HG02588 (cell line): ENCODE measurements around the gene FRMD1.

Source experiments
- ATAC-seq: cut with Tn5 transposase; IDR thresholded peaks from one replicate; pipeline ENCODE4 v1.9.1; 2021; ENCODE audit warnings: mild to moderate bottlenecking, moderate library complexity; ENCODE audit not compliant: unreplicated experiment

The FRMD1 gene

GRCh38 chr6:168015009-168015408, 64.0 kb downstream of the FRMD1 start:
- ATAC-seq, result no peak

- ATAC-seq, result no peak
Measured at GRCh38 chr6:168014428-168014827, 64.6 kb downstream of the FRMD1 start.

- ATAC-seq, result no peak
Measured at GRCh38 chr6:168013250-168013915, 65.6 kb downstream of the FRMD1 start.

- ATAC-seq, result no peak
Measured at GRCh38 chr6:168012431-168013249, 66.4 kb downstream of the FRMD1 start.

- no peak for ATAC-seq
Measured at GRCh38 chr6:168011291-168011690, 67.7 kb downstream of the FRMD1 start.

- ATAC-seq, result no peak
Measured at GRCh38 chr6:168009331-168009730, 69.7 kb downstream of the FRMD1 start.

GRCh38 chr6:168007592-168008338, 71.2 kb downstream of the FRMD1 start:
- no peak for ATAC-seq

- ATAC-seq, result no peak
Measured at GRCh38 chr6:168005796-168006195, 73.2 kb downstream of the FRMD1 start.

- ATAC-seq, result no peak
Measured at GRCh38 chr6:168004945-168005344, 74.1 kb downstream of the FRMD1 start.

GRCh38 chr6:168004023-168004422, 75.0 kb downstream of the FRMD1 start:
- no peak for ATAC-seq
